ENCODE measurements around the gene MED12.

- TF ChIP-seq CTCF (IDR thresholded peaks at IDR 0.05) (no peak), EZH2 (IDR thresholded peaks at IDR 0.05; ENCODE audit: borderline replicate concordance, insufficient read depth, low read depth, low read length, poor library complexity, severe bottlenecking) (no peak)
These were observed 64.9 kb downstream of the MED12 start for GRCh38 chrX:71183341-71183740.

Measured in B cell (primary cell).